CD14-positive monocyte (primary cell): ENCODE measurements around the gene PANX2. TPM values are rescaled to one million over a fixed set of nuclear protein-coding genes. Genes with fewer than 3 reads are reported as not detected.

Experiments used
- DNase-seq, 3 donors: peaks; one replicate each; pipeline ENCODE4 v3.0.0-alpha.2; 2011 to 2022
- H2AFZ ChIP-seq: 2 replicates; pipeline ENCODE4 v1.6.0; 2012; ENCODE audit warnings: mild to moderate bottlenecking, low read depth, low read length, inconsistent platforms; ENCODE audit not compliant: insufficient read depth, poor library complexity, severe bottlenecking
- H3K27ac ChIP-seq, 2 donors: 1 replicate in 1 of 2; 2 replicates in 1 of 2; pipeline ENCODE4 v1.5.1; 2012 to 2013; ENCODE audit warnings: low read length in 2 of 2, control low read depth in 1 of 2, inconsistent platforms in 1 of 2, low read depth in 1 of 2, mild to moderate bottlenecking in 1 of 2
- H3K27me3 ChIP-seq, 2 donors: one replicate each; pipeline versions ENCODE4 v1.6.0 to v1.6.1; 2011 to 2013; ENCODE audit warnings: low read length in 2 of 2; ENCODE audit not compliant: control insufficient read depth in 2 of 2, insufficient read depth in 2 of 2
- H3K36me3 ChIP-seq, 2 donors: replicated peaks in 1 of 2; 1 replicate in 1 of 2; 2 replicates in 1 of 2; pipeline versions ENCODE4 v1.5.1 to v1.6.1; 2012 to 2013; ENCODE audit warnings: low read length in 2 of 2, control low read depth in 1 of 2, inconsistent platforms in 1 of 2, mild to moderate bottlenecking in 1 of 2; ENCODE audit not compliant: insufficient read depth in 2 of 2, control insufficient read depth in 1 of 2
- H3K4me1 ChIP-seq, 2 donors: 1 replicate in 1 of 2; 2 replicates in 1 of 2; pipeline versions ENCODE4 v1.5.1 to v1.6.1; 2012 to 2013; ENCODE audit warnings: low read length in 2 of 2, control low read depth in 1 of 2, inconsistent platforms in 1 of 2, mild to moderate bottlenecking in 1 of 2, moderate library complexity in 1 of 2; ENCODE audit not compliant: insufficient read depth in 2 of 2, control insufficient read depth in 1 of 2
- H3K4me2 ChIP-seq: replicated peaks from 2 replicates; pipeline ENCODE3; 2012; ENCODE audit warnings: low read length, moderate library complexity, mild to moderate bottlenecking; ENCODE audit not compliant: poor library complexity, severe bottlenecking; ENCODE audit errors: extremely low read depth
- H3K4me3 ChIP-seq, 3 experiments: fragments of 200-600 bp in 1 of 3; sonication (generic) in 1 of 3; replicated peaks in 1 of 3; 1 replicate in 2 of 3; 2 replicates in 1 of 3; pipeline ENCODE4 v1.5.1; 2011 to 2013; ENCODE audit warnings: low read length in 3 of 3, mild to moderate bottlenecking in 3 of 3, control low read depth in 2 of 3, low read depth in 2 of 3, inconsistent platforms in 1 of 3, moderate library complexity in 1 of 3
- H3K79me2 ChIP-seq: 2 replicates; pipeline ENCODE4 v1.6.0; 2012; ENCODE audit warnings: mild to moderate bottlenecking, control low read depth, inconsistent platforms, low read length, moderate library complexity; ENCODE audit not compliant: insufficient read depth
- H3K9ac ChIP-seq: 2 replicates; pipeline ENCODE4 v1.6.0; 2017; ENCODE audit warnings: low read length, mild to moderate bottlenecking; ENCODE audit not compliant: insufficient read depth, poor library complexity, severe bottlenecking
- H3K9me3 ChIP-seq, 2 donors: replicated peaks in 1 of 2; 1 replicate in 1 of 2; 2 replicates in 1 of 2; pipeline versions ENCODE4 v1.5.1 to v1.6.1; 2012 to 2013; ENCODE audit warnings: low read length in 2 of 2, control low read depth in 1 of 2; ENCODE audit not compliant: control insufficient read depth in 1 of 2, insufficient read depth in 1 of 2
- H4K20me1 ChIP-seq: 2 replicates; pipeline ENCODE4 v1.6.0; 2012; ENCODE audit warnings: mild to moderate bottlenecking, low read length, control low read depth, moderate library complexity; ENCODE audit not compliant: insufficient read depth
- H3K27ac Mint-ChIP-seq, 7 donors: one replicate each; pipeline ENCODE4 v1.8.0; 2020; ENCODE audit warnings: mild to moderate bottlenecking in 7 of 7, mixed read lengths in 7 of 7, moderate library complexity in 6 of 7, inconsistent platforms in 2 of 7
- H3K27me3 Mint-ChIP-seq, 3 donors: one replicate each; pipeline ENCODE4 v1.8.0; 2021 to 2022; ENCODE audit warnings: low read depth in 3 of 3, mild to moderate bottlenecking in 3 of 3, mixed read lengths in 3 of 3, moderate library complexity in 3 of 3, inconsistent platforms in 1 of 3
- H3K36me3 Mint-ChIP-seq, 2 donors: one replicate each; pipeline ENCODE4 v1.8.0; 2020; ENCODE audit warnings: mixed read lengths in 2 of 2, inconsistent platforms in 1 of 2, mild to moderate bottlenecking in 1 of 2
- H3K4me1 Mint-ChIP-seq: one replicate; pipeline ENCODE4 v1.8.0; 2020; ENCODE audit warnings: mild to moderate bottlenecking, mixed read lengths
- H3K4me3 Mint-ChIP-seq, 2 donors: one replicate each; pipeline ENCODE4 v1.8.0; 2020; ENCODE audit warnings: mild to moderate bottlenecking in 2 of 2, mixed read lengths in 2 of 2, moderate library complexity in 1 of 2
- H3K9me3 Mint-ChIP-seq, 7 donors: one replicate each; pipeline ENCODE4 v1.8.0; 2020 to 2022; ENCODE audit warnings: mixed read lengths in 7 of 7, mild to moderate bottlenecking in 6 of 7, moderate library complexity in 6 of 7, inconsistent platforms in 2 of 7
- WGBS: methylation state at CpG from one replicate; pipeline ENCODE4 v1.1.5; 2013; ENCODE audit warnings: missing lambda C conversion rate; ENCODE audit not compliant: insufficient coverage; 5-methylcytosine and 5-hydroxymethylcytosine counted together
- intact Hi-C, 2 donors: fragments of 100-400 bp; cut with micrococcal nuclease; formaldehyde crosslinking; loops; one replicate each; pipeline versions ENCODE4 v1.15.0 to v1.15.1; 2023
- polyA plus RNA-seq, 3 donors: library from polyadenylated mRNA; depleted of rRNA in 1 of 3; unstranded in 2 of 3; stranded (reverse) in 1 of 3; fragments of 300-500 nt in 2 of 3; fragments of >200 nt in 1 of 3; fragmentation: Illumina TruSeq in 2 of 3; gene quantifications; 1 replicate in 2 of 3; 2 replicates in 1 of 3; pipeline ENCODE4 v1.2.3, GENCODE V29; 2012 to 2021
- TF ChIP-seq, protein P1 (sequence below): fragments of 200-600 bp; IDR thresholded peaks from one replicate; pipeline ENCODE4 v1.8.0; 2022; ENCODE audit warnings: antibody characterized with exemption, mild to moderate bottlenecking

PANX2 gene
- polyA plus RNA-seq, 3 donors, result 0.05 to 6.0 TPM; not detected in 1

DNA sequence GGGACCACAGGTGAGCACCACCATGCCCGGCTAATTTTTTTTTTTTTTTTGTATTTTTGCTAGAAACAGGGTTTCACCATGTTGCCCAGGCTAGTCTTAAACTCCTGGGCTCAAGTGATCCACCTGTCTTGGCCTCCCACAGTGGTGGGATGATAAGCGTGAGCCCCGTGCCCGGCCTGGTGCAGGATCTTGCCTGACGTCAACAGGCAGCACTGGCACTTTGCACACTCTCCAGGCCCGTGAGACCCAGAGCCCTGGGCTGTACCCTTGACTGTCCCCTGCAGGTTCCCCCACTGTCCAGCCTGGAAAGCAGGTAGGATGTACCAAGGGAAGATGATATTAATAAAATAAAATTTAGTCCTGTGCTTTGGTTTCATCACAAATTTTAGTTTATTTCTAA, 29.1 kb upstream of the PANX2 start:
- intact Hi-C loops, result no loop called here

GRCh38 chr22:50141891-50142363, 28.6 kb upstream of the PANX2 start:
- Histone ChIP-seq H3K9ac (no peak overlapping the region), H3K36me3 (no peaks in the 10 kb centered on the region), H3K27me3 (no peaks in the 10 kb centered on the region), H3K9me3 (no peaks in the 10 kb centered on the region), H4K20me1 (no peaks in the 10 kb centered on the region), H3K27ac (no peak overlapping the region), H3K79me2 (no peaks in the 10 kb centered on the region), H3K4me2 (no peak overlapping the region), H3K4me1 (peaks cover 33 to 34% of the 10 kb centered on the region in 2 donors), H3K4me3 (no peak overlapping the region), H2AFZ (no peak overlapping the region)
- Mint-ChIP-seq H3K4me1 (peaks cover 51% of the 10 kb centered on the region), H3K27me3 (peaks cover 0 to 3% (median 1%) of the 10 kb centered on the region in 3 donors), H3K4me3 (no peak overlapping the region), H3K9me3 (peaks cover 0 to 2% (median 0%) of the 10 kb centered on the region in 7 donors), H3K36me3 (no peaks in the 10 kb centered on the region), H3K27ac (no peak overlapping the region)
- 64% methylated on average over 9 of the region's 11 CpGs for WGBS
- no peak for DNase-seq
- intact Hi-C loops, result no loop called here
- TF ChIP-seq, protein P1, sequence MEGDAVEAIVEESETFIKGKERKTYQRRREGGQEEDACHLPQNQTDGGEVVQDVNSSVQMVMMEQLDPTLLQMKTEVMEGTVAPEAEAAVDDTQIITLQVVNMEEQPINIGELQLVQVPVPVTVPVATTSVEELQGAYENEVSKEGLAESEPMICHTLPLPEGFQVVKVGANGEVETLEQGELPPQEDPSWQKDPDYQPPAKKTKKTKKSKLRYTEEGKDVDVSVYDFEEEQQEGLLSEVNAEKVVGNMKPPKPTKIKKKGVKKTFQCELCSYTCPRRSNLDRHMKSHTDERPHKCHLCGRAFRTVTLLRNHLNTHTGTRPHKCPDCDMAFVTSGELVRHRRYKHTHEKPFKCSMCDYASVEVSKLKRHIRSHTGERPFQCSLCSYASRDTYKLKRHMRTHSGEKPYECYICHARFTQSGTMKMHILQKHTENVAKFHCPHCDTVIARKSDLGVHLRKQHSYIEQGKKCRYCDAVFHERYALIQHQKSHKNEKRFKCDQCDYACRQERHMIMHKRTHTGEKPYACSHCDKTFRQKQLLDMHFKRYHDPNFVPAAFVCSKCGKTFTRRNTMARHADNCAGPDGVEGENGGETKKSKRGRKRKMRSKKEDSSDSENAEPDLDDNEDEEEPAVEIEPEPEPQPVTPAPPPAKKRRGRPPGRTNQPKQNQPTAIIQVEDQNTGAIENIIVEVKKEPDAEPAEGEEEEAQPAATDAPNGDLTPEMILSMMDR, result no peak

More for the DNA sequence above, 29.1 kb upstream of the PANX2 start:
- H3K9me3 Mint-ChIP-seq, result peaks cover 0 to 2% (median 0%) of the 10 kb centered on the region in 7 donors
- Histone ChIP-seq H3K27me3 (no peaks in the 10 kb centered on the region), H2AFZ (no peak overlapping the region), H3K27ac (no peak overlapping the region), H3K36me3 (no peaks in the 10 kb centered on the region), H3K4me2 (no peak overlapping the region), H3K4me3 (no peak overlapping the region), H3K79me2 (no peaks in the 10 kb centered on the region), H3K4me1 (peaks cover 29% of the 10 kb centered on the region in 2 donors), H4K20me1 (no peaks in the 10 kb centered on the region), H3K9ac (no peak overlapping the region), H3K9me3 (no peaks in the 10 kb centered on the region)
- peaks cover 0 to 3% (median 1%) of the 10 kb centered on the region in 3 donors for H3K27me3 Mint-ChIP-seq
- no peak overlapping the region for H3K4me3 Mint-ChIP-seq
- TF ChIP-seq, protein P1, result no peak
- DNase-seq, result no peak
- WGBS, result 83% methylated on average over 4 of the region's 6 CpGs
- peaks cover 47% of the 10 kb centered on the region for H3K4me1 Mint-ChIP-seq
- no peaks in the 10 kb centered on the region for H3K36me3 Mint-ChIP-seq
- no peak overlapping the region for H3K27ac Mint-ChIP-seq
